ENCODE data around the gene PKP2.

PKP2 gene

GRCh38 chr12:32896432-32897280, at the start of gene PKP2:
PKP2 (minus strand) TSS chr12:32896777; CDS start chr12:32896731, 46 bp downstream.
- H3K4me3 ChIP-seq (ENCODE audit: low read depth, low read length), result no peak within 1 kb of the TSS
- DNase-seq (ENCODE audit: low read depth), result no peak

DNA sequence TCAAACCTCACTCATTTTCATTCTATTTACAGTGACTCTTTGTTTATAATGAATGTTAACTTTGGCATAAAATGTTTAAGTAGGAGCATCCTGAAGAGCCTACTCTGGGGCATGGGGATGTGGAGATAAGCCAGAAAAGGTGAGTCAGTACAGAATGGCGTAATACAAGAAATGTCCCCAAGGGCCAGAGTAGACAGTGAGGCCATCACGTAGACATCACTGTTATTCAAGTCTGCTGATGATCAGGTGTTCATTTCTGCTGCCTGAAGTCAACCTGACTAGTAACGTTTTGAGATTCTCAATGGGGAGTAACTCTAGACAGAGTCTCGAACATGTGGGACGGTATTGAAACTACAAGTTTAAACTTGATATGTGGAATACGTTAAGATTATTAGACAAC, 47.6 kb upstream of the PKP2 start:
- DNase-seq (ENCODE audit: low read depth), result no peak
- no peak overlapping the region for H3K4me3 ChIP-seq (ENCODE audit: low read depth, low read length)
- TF ChIP-seq, protein P1, sequence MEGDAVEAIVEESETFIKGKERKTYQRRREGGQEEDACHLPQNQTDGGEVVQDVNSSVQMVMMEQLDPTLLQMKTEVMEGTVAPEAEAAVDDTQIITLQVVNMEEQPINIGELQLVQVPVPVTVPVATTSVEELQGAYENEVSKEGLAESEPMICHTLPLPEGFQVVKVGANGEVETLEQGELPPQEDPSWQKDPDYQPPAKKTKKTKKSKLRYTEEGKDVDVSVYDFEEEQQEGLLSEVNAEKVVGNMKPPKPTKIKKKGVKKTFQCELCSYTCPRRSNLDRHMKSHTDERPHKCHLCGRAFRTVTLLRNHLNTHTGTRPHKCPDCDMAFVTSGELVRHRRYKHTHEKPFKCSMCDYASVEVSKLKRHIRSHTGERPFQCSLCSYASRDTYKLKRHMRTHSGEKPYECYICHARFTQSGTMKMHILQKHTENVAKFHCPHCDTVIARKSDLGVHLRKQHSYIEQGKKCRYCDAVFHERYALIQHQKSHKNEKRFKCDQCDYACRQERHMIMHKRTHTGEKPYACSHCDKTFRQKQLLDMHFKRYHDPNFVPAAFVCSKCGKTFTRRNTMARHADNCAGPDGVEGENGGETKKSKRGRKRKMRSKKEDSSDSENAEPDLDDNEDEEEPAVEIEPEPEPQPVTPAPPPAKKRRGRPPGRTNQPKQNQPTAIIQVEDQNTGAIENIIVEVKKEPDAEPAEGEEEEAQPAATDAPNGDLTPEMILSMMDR (IDR thresholded peaks at IDR 0.05; ENCODE audit: low read depth, low read length), result no peak
- TF ChIP-seq MAX (IDR thresholded peaks at IDR 0.05; ENCODE audit: low read depth, low read length) (no peak), POLR2A (IDR thresholded peaks at IDR 0.05; ENCODE audit: extremely low read depth, insufficient read length) (no peak), MYC (IDR thresholded peaks at IDR 0.05; ENCODE audit: low read depth, low read length) (no peak)

More at GRCh38 chr12:32896432-32897280, at the start of gene PKP2:
- TF ChIP-seq, protein P1 (IDR thresholded peaks at IDR 0.05; ENCODE audit: low read depth, low read length), result no peak
- no peak for TF ChIP-seq POLR2A (IDR thresholded peaks at IDR 0.05; ENCODE audit: extremely low read depth, insufficient read length)
- no peak for TF ChIP-seq MAX (IDR thresholded peaks at IDR 0.05; ENCODE audit: low read depth, low read length)
- TF ChIP-seq MYC (IDR thresholded peaks at IDR 0.05; ENCODE audit: low read depth, low read length), result no peak

GRCh38 chr12:32939801-32940200, 43.2 kb upstream of the PKP2 start:
- DNase-seq (ENCODE audit: low read depth), result no peak
- TF ChIP-seq, protein P1 (IDR thresholded peaks at IDR 0.05; ENCODE audit: low read depth, low read length), result no peak
- TF ChIP-seq MYC (IDR thresholded peaks at IDR 0.05; ENCODE audit: low read depth, low read length), result no peak
- H3K4me3 ChIP-seq (ENCODE audit: low read depth, low read length), result no peak overlapping the region

DNA sequence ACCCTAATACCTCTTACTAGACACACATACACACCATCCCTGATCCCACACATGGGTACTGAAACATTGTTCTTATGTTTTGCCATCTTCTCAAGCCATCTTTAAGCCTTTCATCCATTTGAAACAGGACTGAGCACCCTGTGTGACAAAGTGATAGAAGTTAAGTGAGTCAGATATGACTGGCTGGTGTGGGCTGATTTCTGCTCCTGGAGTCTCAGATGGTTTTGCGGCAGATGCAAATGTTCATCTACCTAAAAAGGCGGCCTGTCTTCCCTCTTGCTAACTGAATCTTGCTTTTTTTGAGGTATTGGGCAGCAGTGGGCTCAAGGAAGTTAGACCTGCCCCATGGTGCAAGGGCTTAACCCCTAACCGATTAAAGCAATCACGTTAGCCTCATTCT, 30.4 kb upstream of the PKP2 start:
- TF ChIP-seq POLR2A (IDR thresholded peaks at IDR 0.05; ENCODE audit: extremely low read depth, insufficient read length) (no peak), MYC (IDR thresholded peaks at IDR 0.05; ENCODE audit: low read depth, low read length) (no peak), MAX (IDR thresholded peaks at IDR 0.05; ENCODE audit: low read depth, low read length) (no peak)
- TF ChIP-seq, protein P1 (IDR thresholded peaks at IDR 0.05; ENCODE audit: low read depth, low read length), result no peak
- DNase-seq (ENCODE audit: low read depth), result no peak
- no peak overlapping the region for H3K4me3 ChIP-seq (ENCODE audit: low read depth, low read length)

DNA sequence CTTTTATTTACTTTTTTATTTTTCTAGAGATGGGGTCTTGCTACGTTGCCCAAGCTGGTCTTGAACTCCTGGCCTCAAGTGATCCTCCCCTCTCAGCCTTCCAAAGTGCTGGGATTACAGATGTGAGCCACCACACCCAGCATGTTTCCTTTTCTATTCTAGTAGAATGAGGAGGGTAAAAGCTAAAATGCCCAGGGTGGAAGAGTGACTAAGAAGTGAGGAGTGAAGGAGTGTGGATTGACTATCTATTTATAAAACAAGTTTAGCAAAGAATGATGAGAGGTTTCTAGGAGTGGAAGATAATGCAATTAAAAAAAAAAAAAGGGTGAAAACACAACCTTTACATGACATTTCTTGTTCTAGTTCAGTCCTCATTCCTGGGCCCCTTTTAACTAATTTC, 29.8 kb upstream of the PKP2 start:
- TF ChIP-seq POLR2A (IDR thresholded peaks at IDR 0.05; ENCODE audit: extremely low read depth, insufficient read length) (no peak), MYC (IDR thresholded peaks at IDR 0.05; ENCODE audit: low read depth, low read length) (no peak), MAX (IDR thresholded peaks at IDR 0.05; ENCODE audit: low read depth, low read length) (no peak)
- TF ChIP-seq, protein P1 (IDR thresholded peaks at IDR 0.05; ENCODE audit: low read depth, low read length), result no peak
- no peak for DNase-seq (ENCODE audit: low read depth)
- H3K4me3 ChIP-seq (ENCODE audit: low read depth, low read length), result no peak overlapping the region
